Thoracic aorta (tissue), 2 donors: ENCODE results near the gene EEA1. TPM values are rescaled to one million over a fixed set of nuclear protein-coding genes. Genes with fewer than 3 reads are reported as not detected.

Experiments
- ATAC-seq: fragments of 150-250 bp; one replicate; pipeline ENCODE4 v1.8.0; 2017; ENCODE audit warnings: low read depth; ENCODE audit not compliant: insufficient number of reproducible peaks, low FRiP score
- DNase-seq: peaks from one replicate; pipeline ENCODE4 v3.0.0-alpha.2; 2020; ENCODE audit warnings: low spot score
- H3K27ac ChIP-seq, 2 donors: fragments of 200-600 bp; sonication (generic); 1 replicate in 1 of 2; 2 replicates in 1 of 2; pipeline ENCODE4 v1.5.1; 2016; ENCODE audit warnings: mild to moderate bottlenecking in 2 of 2, moderate library complexity in 2 of 2
- H3K27me3 ChIP-seq: fragments of 200-600 bp; sonication (generic); replicated peaks from 2 replicates; pipeline ENCODE4 v1.6.0; 2016; ENCODE audit warnings: mild to moderate bottlenecking; ENCODE audit not compliant: insufficient read depth
- H3K36me3 ChIP-seq: fragments of 200-600 bp; sonication (generic); one replicate; pipeline ENCODE4 v1.5.1; 2016
- H3K4me1 ChIP-seq, 2 donors: fragments of 200-600 bp; sonication (generic); 1 replicate in 1 of 2; 2 replicates in 1 of 2; pipeline versions ENCODE4 v1.5.1 to v1.6.0; 2016; ENCODE audit warnings: low read depth in 2 of 2, mild to moderate bottlenecking in 1 of 2; ENCODE audit not compliant: control insufficient read depth in 1 of 2
- H3K4me3 ChIP-seq: fragments of 200-600 bp; sonication (generic); 2 replicates; pipeline ENCODE4 v1.5.1; 2016; ENCODE audit warnings: mild to moderate bottlenecking
- H3K9me3 ChIP-seq: fragments of 200-600 bp; sonication (generic); 2 replicates; pipeline ENCODE4 v1.5.1; 2016
- total RNA-seq, 2 donors: library from RNA; depleted of rRNA; stranded (reverse); fragments of >200 nt; gene quantifications; one replicate each; pipeline versions ENCODE4 v1.1.0 to v1.2.3, GENCODE V29; 2016
- TF ChIP-seq, protein P1 (sequence below): fragments of 200-600 bp; sonication (generic); IDR thresholded peaks from one replicate; pipeline ENCODE4 v1.5.1; 2019; ENCODE audit warnings: antibody characterized with exemption

EEA1 gene
- total RNA-seq, 2 donors from 2014 or later: 19.1 to 40.1 TPM

DNA sequence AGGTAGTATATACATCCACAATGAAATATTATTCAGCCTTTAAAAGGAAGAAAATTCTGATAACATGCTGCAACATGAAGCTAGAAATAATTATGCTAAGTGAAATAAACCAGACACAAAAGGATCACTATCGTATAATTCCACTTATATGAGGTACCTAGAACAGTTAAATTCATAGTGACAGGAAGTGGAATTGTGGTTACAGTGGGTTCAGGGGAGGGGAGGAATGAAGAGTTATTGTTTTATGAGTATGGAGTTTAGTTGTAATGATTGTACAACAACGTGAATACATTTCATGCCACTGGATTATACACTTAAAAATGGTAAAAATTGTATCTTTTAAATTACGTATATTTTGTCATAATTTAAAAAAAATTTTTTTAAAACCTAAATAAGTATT is 21.0 kb downstream of the EEA1 start:
- DNase-seq (no peak), ATAC-seq (no peak)
- no peak overlapping the region for H3K27ac ChIP-seq
- TF ChIP-seq, protein P1, sequence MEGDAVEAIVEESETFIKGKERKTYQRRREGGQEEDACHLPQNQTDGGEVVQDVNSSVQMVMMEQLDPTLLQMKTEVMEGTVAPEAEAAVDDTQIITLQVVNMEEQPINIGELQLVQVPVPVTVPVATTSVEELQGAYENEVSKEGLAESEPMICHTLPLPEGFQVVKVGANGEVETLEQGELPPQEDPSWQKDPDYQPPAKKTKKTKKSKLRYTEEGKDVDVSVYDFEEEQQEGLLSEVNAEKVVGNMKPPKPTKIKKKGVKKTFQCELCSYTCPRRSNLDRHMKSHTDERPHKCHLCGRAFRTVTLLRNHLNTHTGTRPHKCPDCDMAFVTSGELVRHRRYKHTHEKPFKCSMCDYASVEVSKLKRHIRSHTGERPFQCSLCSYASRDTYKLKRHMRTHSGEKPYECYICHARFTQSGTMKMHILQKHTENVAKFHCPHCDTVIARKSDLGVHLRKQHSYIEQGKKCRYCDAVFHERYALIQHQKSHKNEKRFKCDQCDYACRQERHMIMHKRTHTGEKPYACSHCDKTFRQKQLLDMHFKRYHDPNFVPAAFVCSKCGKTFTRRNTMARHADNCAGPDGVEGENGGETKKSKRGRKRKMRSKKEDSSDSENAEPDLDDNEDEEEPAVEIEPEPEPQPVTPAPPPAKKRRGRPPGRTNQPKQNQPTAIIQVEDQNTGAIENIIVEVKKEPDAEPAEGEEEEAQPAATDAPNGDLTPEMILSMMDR: no peak
- H3K36me3 ChIP-seq: no peaks in the 10 kb centered on the region
- no peaks in the 10 kb centered on the region for H3K27me3 ChIP-seq
- H3K4me3 ChIP-seq: no peak overlapping the region
- H3K9me3 ChIP-seq: no peaks in the 10 kb centered on the region
- peaks cover 0 to 3% of the 10 kb centered on the region in 2 donors for H3K4me1 ChIP-seq

DNA sequence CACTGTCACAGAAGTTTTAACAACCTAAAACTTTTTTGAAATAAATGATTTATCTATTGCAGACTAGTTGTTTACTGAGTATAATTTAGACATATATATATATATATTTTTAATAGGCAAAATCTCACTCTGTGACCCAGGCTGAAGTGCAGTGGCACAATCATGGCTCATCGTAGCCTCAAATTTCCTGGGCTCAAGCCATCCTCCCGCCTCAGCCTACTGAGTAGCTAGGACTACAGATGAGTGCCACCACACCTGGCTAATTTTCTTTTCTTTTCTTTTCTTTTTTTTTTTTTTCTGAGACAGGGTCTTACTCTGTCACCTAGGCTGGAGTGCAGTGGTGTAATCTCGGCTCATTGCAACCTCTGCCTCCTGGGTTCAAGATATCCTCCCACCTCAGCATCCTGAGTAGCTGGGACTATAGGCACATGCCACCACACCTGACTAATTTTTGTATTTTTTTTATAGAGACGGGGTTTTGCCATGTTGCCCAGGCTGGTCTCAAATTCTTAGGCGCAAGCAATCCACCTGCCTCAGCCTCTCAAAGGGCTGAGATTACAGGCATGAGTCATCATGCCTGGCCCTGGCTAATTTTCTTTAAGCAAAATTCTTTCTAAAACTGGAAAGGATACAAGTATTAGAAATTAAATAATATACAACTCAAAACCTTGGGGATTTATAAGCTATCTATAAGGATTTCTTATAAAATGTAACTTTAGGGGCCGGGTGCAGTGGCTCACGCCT is 23.1 kb downstream of the EEA1 start:
- H3K36me3 ChIP-seq: no peaks in the 10 kb centered on the region
- no peak overlapping the region for H3K4me3 ChIP-seq
- H3K27ac ChIP-seq: no peak overlapping the region
- peaks cover 0 to 10% of the 10 kb centered on the region in 2 donors for H3K4me1 ChIP-seq
- H3K27me3 ChIP-seq: no peaks in the 10 kb centered on the region
- TF ChIP-seq, protein P1: no peak
- DNase-seq: no peak
- no peaks in the 10 kb centered on the region for H3K9me3 ChIP-seq
- ATAC-seq: no peak

DNA sequence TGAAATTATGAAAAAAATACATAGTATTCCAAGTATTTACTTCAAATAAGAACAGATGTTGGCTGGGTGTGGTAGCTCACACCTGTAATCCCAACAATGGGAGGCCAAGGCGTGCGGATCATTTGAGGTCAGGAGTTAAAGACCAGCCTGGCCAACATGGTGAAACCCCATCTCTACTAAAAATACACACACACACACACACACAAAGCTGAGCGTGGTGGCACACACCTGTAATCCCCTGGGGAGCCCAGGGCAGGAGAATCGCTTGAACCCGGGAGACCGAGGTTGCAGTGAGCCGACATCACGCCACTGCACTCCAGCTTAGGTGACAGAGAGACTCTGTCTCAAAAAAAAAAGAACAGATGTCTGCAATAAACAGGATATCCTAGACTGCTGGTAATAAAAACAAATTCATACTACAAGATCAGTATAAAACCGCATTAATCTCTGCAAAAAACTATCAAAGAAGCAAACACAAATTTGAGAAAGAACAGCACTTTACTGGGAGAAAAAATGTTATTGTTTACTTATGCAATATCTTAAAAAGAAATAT is 23.8 kb downstream of the EEA1 start:
- no peak for DNase-seq
- H3K4me3 ChIP-seq: no peak overlapping the region
- no peak overlapping the region for H3K27ac ChIP-seq
- H3K27me3 ChIP-seq: no peaks in the 10 kb centered on the region
- H3K4me1 ChIP-seq: peaks cover 4 to 16% of the 10 kb centered on the region in 2 donors
- TF ChIP-seq, protein P1: no peak
- no peak for ATAC-seq
- H3K9me3 ChIP-seq: no peaks in the 10 kb centered on the region
- no peaks in the 10 kb centered on the region for H3K36me3 ChIP-seq

DNA sequence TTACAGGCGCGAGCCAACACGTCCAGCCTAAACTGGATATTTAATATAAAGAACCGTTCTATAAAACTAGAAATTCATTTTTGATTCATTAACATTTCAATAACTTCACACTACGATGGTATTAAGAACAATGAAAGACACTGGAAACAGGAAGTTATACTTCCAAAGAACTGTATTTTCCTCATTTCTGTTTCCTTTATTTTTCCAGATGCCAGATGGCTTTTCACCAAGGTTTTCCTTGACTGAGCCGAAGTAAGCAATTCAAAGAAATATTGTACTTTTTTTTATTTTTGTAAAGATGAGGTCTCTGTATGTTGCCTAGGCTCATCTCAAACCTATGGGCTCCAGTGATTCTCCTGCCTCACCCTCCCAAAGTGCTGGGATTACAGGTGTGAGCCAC is 28.2 kb downstream of the EEA1 start:
- Histone ChIP-seq H3K27ac (peak overlapping the region; percentile 13 to 85), H3K36me3 (no peaks in the 10 kb centered on the region), H3K9me3 (no peaks in the 10 kb centered on the region), H3K27me3 (no peaks in the 10 kb centered on the region), H3K4me1 (peaks cover 11 to 33% of the 10 kb centered on the region in 2 donors), H3K4me3 (no peak overlapping the region)
- TF ChIP-seq, protein P1: no peak
- DNase-seq (no peak), ATAC-seq (no peak)

DNA sequence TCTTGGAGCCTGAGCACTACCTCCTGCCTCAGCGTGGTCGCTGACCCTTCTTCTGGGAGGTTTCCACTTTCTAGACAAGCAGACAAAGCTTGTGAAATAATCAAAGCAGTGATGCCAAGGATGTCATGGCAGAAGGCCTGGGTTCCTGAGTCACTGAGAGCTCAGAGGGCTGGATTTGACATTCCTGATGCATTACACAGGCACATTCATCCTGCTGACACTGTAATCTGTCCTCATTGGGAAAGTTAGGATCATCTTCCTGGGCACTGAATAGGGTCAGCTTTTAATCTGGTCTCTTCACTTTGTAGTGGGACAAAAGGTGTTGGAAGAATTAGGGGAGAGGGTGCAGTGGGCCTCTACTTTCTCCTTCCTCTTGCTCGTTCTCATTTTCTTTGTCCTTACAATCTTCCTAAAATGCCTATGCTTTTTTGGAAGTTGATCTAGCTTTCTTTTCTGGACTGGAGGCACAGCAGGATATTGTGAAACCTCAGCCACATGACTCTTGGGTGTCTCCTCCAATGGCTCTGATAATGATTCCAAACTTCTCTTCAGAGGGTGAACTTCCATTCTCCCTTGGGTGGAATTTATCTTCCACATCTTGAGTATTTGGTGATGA is 29.6 kb downstream of the EEA1 start:
- DNase-seq: peak; percentile 70
- peak overlapping the region; percentile 84 to 85 for H3K27ac ChIP-seq
- no peaks in the 10 kb centered on the region for H3K27me3 ChIP-seq
- peak overlapping the region; percentile 45 for H3K4me3 ChIP-seq
- no peaks in the 10 kb centered on the region for H3K36me3 ChIP-seq
- no peaks in the 10 kb centered on the region for H3K9me3 ChIP-seq
- TF ChIP-seq, protein P1: no peak
- peaks cover 11 to 33% of the 10 kb centered on the region in 2 donors for H3K4me1 ChIP-seq
- peak; percentile 92 for ATAC-seq
